ENCODE results near the gene TMPRSS11A.

TMPRSS11A gene

GRCh38 chr4:67980512-67980911, 17.2 kb upstream of the TMPRSS11A start:
- Histone ChIP-seq H3K9me2 (replicated peaks; ENCODE audit: insufficient read depth, low read length) (no peaks in the 10 kb centered on the region), H3K36me3 (replicated peaks; ENCODE audit: insufficient read depth, low read length) (no peaks in the 10 kb centered on the region), H3K9me3 (replicated peaks; ENCODE audit: insufficient read depth, low read length) (no peaks in the 10 kb centered on the region), H3K4me1 (ENCODE audit: low read length) (no peaks in the 10 kb centered on the region), H3K9ac (ENCODE audit: low read length) (no peak overlapping the region), H3K79me2 (ENCODE audit: low read length) (no peaks in the 10 kb centered on the region), H3K27me3 (replicated peaks; ENCODE audit: insufficient read depth, low read length) (no peaks in the 10 kb centered on the region), H2AFZ (ENCODE audit: low read length) (no peak overlapping the region), H3K4me3 (ENCODE audit: low read length) (no peak overlapping the region), H4K20me1 (ENCODE audit: insufficient read depth, low read length) (no peaks in the 10 kb centered on the region), H3F3A (ENCODE audit: insufficient read depth, low read length) (no peaks in the 10 kb centered on the region), H3K27ac (ENCODE audit: low read length) (no peak overlapping the region), H3K4me2 (ENCODE audit: low read depth, low read length) (no peak overlapping the region)
- DNase-seq = no peak
- TF ChIP-seq EZH2phosphoT487 (IDR thresholded peaks at IDR 0.05; ENCODE audit: low read length) (no peak), CTCF (IDR thresholded peaks at IDR 0.05; ENCODE audit: low read length) (no peak), EZH2 (optimal IDR thresholded peaks at IDR 0.05; ENCODE audit: low read depth, low read length) (no peak)

- H3K4me2 ChIP-seq (ENCODE audit: low read depth, low read length) = no peak overlapping the region
- H3K4me1 ChIP-seq (ENCODE audit: low read length) = no peaks in the 10 kb centered on the region
- no peaks in the 10 kb centered on the region for H3K9me3 ChIP-seq (replicated peaks; ENCODE audit: insufficient read depth, low read length)
- no peaks in the 10 kb centered on the region for H3F3A ChIP-seq (ENCODE audit: insufficient read depth, low read length)
- no peak overlapping the region for H3K27ac ChIP-seq (ENCODE audit: low read length)
- no peaks in the 10 kb centered on the region for H4K20me1 ChIP-seq (ENCODE audit: insufficient read depth, low read length)
- H3K79me2 ChIP-seq (ENCODE audit: low read length) = no peaks in the 10 kb centered on the region
- H3K9me2 ChIP-seq (replicated peaks; ENCODE audit: insufficient read depth, low read length) = no peaks in the 10 kb centered on the region
- H3K36me3 ChIP-seq (replicated peaks; ENCODE audit: insufficient read depth, low read length) = no peaks in the 10 kb centered on the region
- H3K27me3 ChIP-seq (replicated peaks; ENCODE audit: insufficient read depth, low read length) = no peaks in the 10 kb centered on the region
- TF ChIP-seq EZH2 (optimal IDR thresholded peaks at IDR 0.05; ENCODE audit: low read depth, low read length) = no peak
- TF ChIP-seq CTCF (IDR thresholded peaks at IDR 0.05; ENCODE audit: low read length) = no peak
- TF ChIP-seq EZH2phosphoT487 (IDR thresholded peaks at IDR 0.05; ENCODE audit: low read length) = no peak
- DNase-seq = no peak
- no peak overlapping the region for H3K4me3 ChIP-seq (ENCODE audit: low read length)
- no peak overlapping the region for H3K9ac ChIP-seq (ENCODE audit: low read length)
- no peak overlapping the region for H2AFZ ChIP-seq (ENCODE audit: low read length)
Measured at GRCh38 chr4:67973608-67974007, 10.3 kb upstream of the TMPRSS11A start.

- Histone ChIP-seq H3F3A (ENCODE audit: insufficient read depth, low read length) (no peaks in the 10 kb centered on the region), H3K27me3 (replicated peaks; ENCODE audit: insufficient read depth, low read length) (no peaks in the 10 kb centered on the region), H3K9me2 (replicated peaks; ENCODE audit: insufficient read depth, low read length) (no peaks in the 10 kb centered on the region), H4K20me1 (ENCODE audit: insufficient read depth, low read length) (no peaks in the 10 kb centered on the region), H2AFZ (ENCODE audit: low read length) (no peak overlapping the region), H3K9ac (ENCODE audit: low read length) (no peak overlapping the region), H3K4me2 (ENCODE audit: low read depth, low read length) (no peak overlapping the region), H3K79me2 (ENCODE audit: low read length) (no peaks in the 10 kb centered on the region), H3K36me3 (replicated peaks; ENCODE audit: insufficient read depth, low read length) (no peaks in the 10 kb centered on the region), H3K4me3 (ENCODE audit: low read length) (no peak overlapping the region), H3K4me1 (ENCODE audit: low read length) (no peaks in the 10 kb centered on the region), H3K27ac (ENCODE audit: low read length) (no peak overlapping the region), H3K9me3 (replicated peaks; ENCODE audit: insufficient read depth, low read length) (no peaks in the 10 kb centered on the region)
- TF ChIP-seq CTCF (IDR thresholded peaks at IDR 0.05; ENCODE audit: low read length) (no peak), EZH2 (optimal IDR thresholded peaks at IDR 0.05; ENCODE audit: low read depth, low read length) (no peak), EZH2phosphoT487 (IDR thresholded peaks at IDR 0.05; ENCODE audit: low read length) (no peak)
- no peak for DNase-seq
Measured at GRCh38 chr4:67954890-67955289, 8.4 kb downstream of the TMPRSS11A start.
